Stimulated activated CD8-positive, alpha-beta memory T cell treated with anti-CD3 and anti-CD28 coated beads, Interleukin-7, amount 100 ng/mL, for 4 hours (primary cell): ENCODE results near the gene MYO1B.

Source experiments
- DNase-seq, 2 donors: peaks; one replicate each; pipeline ENCODE4 v3.0.0-alpha.2; 2020; ENCODE audit warnings: low read depth in 2 of 2

Gene MYO1B

GRCh38 chr2:191297033-191297432 lies 51.8 kb downstream of the MYO1B start:
- no peak for DNase-seq

- DNase-seq, result no peak
These were observed 53.1 kb downstream of the MYO1B start for GRCh38 chr2:191298306-191298705.

GRCh38 chr2:191299010-191299409 lies 53.8 kb downstream of the MYO1B start:
- no peak for DNase-seq

GRCh38 chr2:191299866-191300265 lies 54.7 kb downstream of the MYO1B start:
- no peak for DNase-seq

- no peak for DNase-seq
These were observed 56.8 kb downstream of the MYO1B start for GRCh38 chr2:191301971-191302370.

- peak; percentile 7 for DNase-seq
These were observed 57.4 kb downstream of the MYO1B start for GRCh38 chr2:191302459-191303139.

- DNase-seq, result no peak
These were observed 58.2 kb downstream of the MYO1B start for GRCh38 chr2:191303140-191304005.

GRCh38 chr2:191304939-191305875 lies 60.0 kb downstream of the MYO1B start:
- DNase-seq, result no peak

GRCh38 chr2:191308026-191308425 lies 62.8 kb downstream of the MYO1B start:
- no peak for DNase-seq

GRCh38 chr2:191311156-191311555 lies 66.0 kb downstream of the MYO1B start:
- DNase-seq, result no peak

- no peak for DNase-seq
These were observed 66.4 kb downstream of the MYO1B start for GRCh38 chr2:191311627-191312026.

- DNase-seq, result no peak
These were observed 67.0 kb downstream of the MYO1B start for GRCh38 chr2:191312163-191312562.

- DNase-seq, result no peak
These were observed 67.5 kb downstream of the MYO1B start for GRCh38 chr2:191312662-191313061.

- DNase-seq, result no peak
These were observed 69.6 kb downstream of the MYO1B start for GRCh38 chr2:191314697-191315364.

- no peak for DNase-seq
These were observed 70.2 kb downstream of the MYO1B start for GRCh38 chr2:191315365-191315752.

GRCh38 chr2:191316246-191316994 lies 71.2 kb downstream of the MYO1B start:
- no peak for DNase-seq

GRCh38 chr2:191318037-191318728 lies 73.0 kb downstream of the MYO1B start:
- no peak for DNase-seq

GRCh38 chr2:191318729-191319078 lies 73.5 kb downstream of the MYO1B start:
- DNase-seq, result no peak

GRCh38 chr2:191319186-191319585 lies 74.0 kb downstream of the MYO1B start:
- no peak for DNase-seq

- no peak for DNase-seq
These were observed 75.7 kb downstream of the MYO1B start for GRCh38 chr2:191320881-191321280.
